ENCODE results near the gene STIM2.
A peak's percentile ranks its signal among the peaks of the same experiment; 100 is the strongest.

Gene STIM2

GRCh38 chr4:26999689-27000088 lies 139.0 kb downstream of the STIM2 start:
- no peak for DNase-seq (ENCODE audit: low read depth in 2 of 2, low spot score in 1 of 2)

GRCh38 chr4:27000122-27000521 lies 139.5 kb downstream of the STIM2 start:
- DNase-seq (ENCODE audit: low read depth in 2 of 2, low spot score in 1 of 2) = no peak

- DNase-seq (ENCODE audit: low read depth in 2 of 2, low spot score in 1 of 2) = no peak
These were observed 140.2 kb downstream of the STIM2 start for GRCh38 chr4:27000820-27001219.

GRCh38 chr4:27001398-27002164 lies 140.9 kb downstream of the STIM2 start:
- DNase-seq (ENCODE audit: low read depth in 2 of 2, low spot score in 1 of 2) = no peak

- DNase-seq (ENCODE audit: low read depth in 2 of 2, low spot score in 1 of 2) = no peak
These were observed 143.0 kb downstream of the STIM2 start for GRCh38 chr4:27003642-27004113.

- DNase-seq (ENCODE audit: low read depth in 2 of 2, low spot score in 1 of 2) = no peak
These were observed 144.9 kb downstream of the STIM2 start for GRCh38 chr4:27005501-27005900.

GRCh38 chr4:27005905-27006590 lies 145.4 kb downstream of the STIM2 start:
- no peak for DNase-seq (ENCODE audit: low read depth in 2 of 2, low spot score in 1 of 2)

GRCh38 chr4:27006646-27007045 lies 146.0 kb downstream of the STIM2 start:
- DNase-seq (ENCODE audit: low read depth in 2 of 2, low spot score in 1 of 2) = no peak

- DNase-seq (ENCODE audit: low read depth in 2 of 2, low spot score in 1 of 2) = no peak
These were observed 146.9 kb downstream of the STIM2 start for GRCh38 chr4:27007507-27007906.

GRCh38 chr4:27008679-27009078 lies 148.0 kb downstream of the STIM2 start:
- no peak for DNase-seq (ENCODE audit: low read depth in 2 of 2, low spot score in 1 of 2)

GRCh38 chr4:27009539-27009938 lies 148.9 kb downstream of the STIM2 start:
- no peak for DNase-seq (ENCODE audit: low read depth in 2 of 2, low spot score in 1 of 2)

GRCh38 chr4:27010334-27010940 lies 149.8 kb downstream of the STIM2 start:
- peak in 1 of 2 donors; percentile 28 for DNase-seq (ENCODE audit: low read depth in 2 of 2, low spot score in 1 of 2)

GRCh38 chr4:27011401-27011800 lies 150.8 kb downstream of the STIM2 start:
- DNase-seq (ENCODE audit: low read depth in 2 of 2, low spot score in 1 of 2) = no peak

- no peak for DNase-seq (ENCODE audit: low read depth in 2 of 2, low spot score in 1 of 2)
These were observed 152.4 kb downstream of the STIM2 start for GRCh38 chr4:27013012-27013411.

- no peak for DNase-seq (ENCODE audit: low read depth in 2 of 2, low spot score in 1 of 2)
These were observed 155.9 kb downstream of the STIM2 start for GRCh38 chr4:27016551-27016950.

- DNase-seq (ENCODE audit: low read depth in 2 of 2, low spot score in 1 of 2) = no peak
These were observed 157.0 kb downstream of the STIM2 start for GRCh38 chr4:27017623-27018022.

- DNase-seq (ENCODE audit: low read depth in 2 of 2, low spot score in 1 of 2) = no peak
These were observed 157.4 kb downstream of the STIM2 start for GRCh38 chr4:27018076-27018475.

GRCh38 chr4:27018910-27019309 lies 158.3 kb downstream of the STIM2 start:
- DNase-seq (ENCODE audit: low read depth in 2 of 2, low spot score in 1 of 2) = no peak

- DNase-seq (ENCODE audit: low read depth in 2 of 2, low spot score in 1 of 2) = no peak
These were observed 159.1 kb downstream of the STIM2 start for GRCh38 chr4:27019766-27020165.

- no peak for DNase-seq (ENCODE audit: low read depth in 2 of 2, low spot score in 1 of 2)
These were observed 159.6 kb downstream of the STIM2 start for GRCh38 chr4:27020203-27020602.

- DNase-seq (ENCODE audit: low read depth in 2 of 2, low spot score in 1 of 2) = no peak
These were observed 160.0 kb downstream of the STIM2 start for GRCh38 chr4:27020603-27021002.

GRCh38 chr4:27022963-27023362 lies 162.3 kb downstream of the STIM2 start:
- no peak for DNase-seq (ENCODE audit: low read depth in 2 of 2, low spot score in 1 of 2)

Data from stimulated activated CD8-positive, alpha-beta memory T cell treated with anti-CD3 and anti-CD28 coated beads, Interleukin-4, amount 100 ng/mL, for 4 hours (primary cell).